Osteoblast (primary cell): ENCODE data around the gene FOXN4. TPM values are rescaled to one million over a fixed set of nuclear protein-coding genes. Genes with fewer than 3 reads are reported as not detected.

Experiments used
- DNase-seq: peaks from one replicate; pipeline ENCODE4 v3.0.0; 2011; ENCODE audit warnings: low spot score, mixed read lengths; ENCODE audit not compliant: insufficient read length; ENCODE audit errors: missing footprints
- H2AFZ ChIP-seq: 2 replicates; pipeline ENCODE4 v1.6.0; 2011; ENCODE audit warnings: mild to moderate bottlenecking, low read length
- H3K27ac ChIP-seq: 2 replicates; pipeline ENCODE4 v1.5.1; 2011; ENCODE audit warnings: mild to moderate bottlenecking, low read depth, low read length, moderate library complexity
- H3K27me3 ChIP-seq: 2 replicates; pipeline ENCODE4 v1.6.0; 2012; ENCODE audit warnings: mild to moderate bottlenecking, control low read depth, inconsistent platforms, low read length, moderate library complexity; ENCODE audit not compliant: insufficient read depth
- H3K36me3 ChIP-seq: 2 replicates; pipeline ENCODE4 v1.5.1; 2011; ENCODE audit warnings: mild to moderate bottlenecking, low read length, control low read depth, moderate library complexity; ENCODE audit not compliant: insufficient read depth
- H3K4me1 ChIP-seq: 2 replicates; pipeline ENCODE4 v1.5.1; 2011; ENCODE audit warnings: mild to moderate bottlenecking, low read length, control low read depth, moderate library complexity; ENCODE audit not compliant: insufficient read depth
- H3K4me2 ChIP-seq: 2 replicates; pipeline ENCODE4 v1.6.0; 2011; ENCODE audit warnings: mild to moderate bottlenecking, low read length; ENCODE audit not compliant: insufficient read depth
- H3K4me3 ChIP-seq: fragments of 200-600 bp; sonication (generic); 3 replicates; pipeline ENCODE4 v1.5.1; 2012; ENCODE audit warnings: mild to moderate bottlenecking, low read length, inconsistent platforms; ENCODE audit not compliant: insufficient read depth
- H3K79me2 ChIP-seq: 2 replicates; pipeline ENCODE4 v1.6.0; 2012; ENCODE audit warnings: mild to moderate bottlenecking, low read length, control low read depth, inconsistent platforms; ENCODE audit not compliant: insufficient read depth
- H3K9me3 ChIP-seq: 2 replicates; pipeline ENCODE4 v1.5.1; 2011; ENCODE audit warnings: low read depth, low read length, control low read depth
- H4K20me1 ChIP-seq: 2 replicates; pipeline ENCODE4 v1.6.0; 2012; ENCODE audit warnings: mild to moderate bottlenecking, low read length, control low read depth; ENCODE audit not compliant: insufficient read depth
- total RNA-seq: library from RNA; depleted of rRNA; stranded (reverse); fragments of >200 nt; gene quantifications from 2 replicates; pipeline ENCODE4 v1.2.3, GENCODE V29; 2012
- TF ChIP-seq, protein P1 (sequence below): IDR thresholded peaks from 2 replicates; pipeline ENCODE4 v1.5.1; 2011; ENCODE audit warnings: mild to moderate bottlenecking, low read depth, low read length, moderate library complexity; ENCODE audit errors: extremely low read depth

FOXN4 gene
- total RNA-seq, 1 donor, result not detected

DNA sequence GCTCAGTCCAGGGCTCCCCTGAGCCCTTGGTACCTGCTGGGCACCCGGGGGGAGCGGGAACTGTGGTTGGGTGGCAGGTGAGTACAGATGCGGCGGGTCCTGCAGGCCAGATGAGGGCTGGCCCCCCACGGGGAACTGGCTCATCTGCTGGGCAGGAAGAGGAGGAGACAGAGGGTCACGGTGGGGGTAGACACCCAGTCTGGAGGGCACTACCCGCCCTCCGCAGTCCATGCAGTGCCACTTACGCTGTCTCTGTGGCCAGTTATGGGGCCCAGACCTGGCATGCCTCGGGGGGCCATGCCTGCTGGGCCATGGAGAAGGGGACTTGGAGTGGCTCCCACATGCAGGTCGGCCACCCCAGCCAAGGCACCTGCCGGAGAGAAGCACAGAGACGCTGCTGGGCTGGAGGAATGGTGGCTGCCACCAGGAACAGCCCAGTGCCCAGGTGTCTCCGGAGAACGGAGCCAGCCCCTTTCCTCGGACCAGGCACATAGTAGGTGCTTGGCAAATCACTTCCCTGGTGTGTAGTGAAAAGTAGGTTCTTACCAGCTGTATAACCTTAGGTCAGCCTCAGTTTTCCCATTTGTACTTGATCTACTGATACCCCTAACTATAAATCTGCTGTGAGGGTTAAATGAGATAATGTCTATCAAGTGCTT is 21.1 kb downstream of the FOXN4 start:
- Histone ChIP-seq H3K9me3 (no peaks in the 10 kb centered on the region), H4K20me1 (no peaks in the 10 kb centered on the region), H2AFZ (no peak overlapping the region), H3K36me3 (no peaks in the 10 kb centered on the region), H3K4me2 (no peak overlapping the region), H3K4me1 (no peaks in the 10 kb centered on the region), H3K79me2 (no peaks in the 10 kb centered on the region), H3K4me3 (no peak overlapping the region), H3K27ac (no peak overlapping the region), H3K27me3 (no peaks in the 10 kb centered on the region)
- DNase-seq, result peak; percentile 67
- TF ChIP-seq, protein P1, sequence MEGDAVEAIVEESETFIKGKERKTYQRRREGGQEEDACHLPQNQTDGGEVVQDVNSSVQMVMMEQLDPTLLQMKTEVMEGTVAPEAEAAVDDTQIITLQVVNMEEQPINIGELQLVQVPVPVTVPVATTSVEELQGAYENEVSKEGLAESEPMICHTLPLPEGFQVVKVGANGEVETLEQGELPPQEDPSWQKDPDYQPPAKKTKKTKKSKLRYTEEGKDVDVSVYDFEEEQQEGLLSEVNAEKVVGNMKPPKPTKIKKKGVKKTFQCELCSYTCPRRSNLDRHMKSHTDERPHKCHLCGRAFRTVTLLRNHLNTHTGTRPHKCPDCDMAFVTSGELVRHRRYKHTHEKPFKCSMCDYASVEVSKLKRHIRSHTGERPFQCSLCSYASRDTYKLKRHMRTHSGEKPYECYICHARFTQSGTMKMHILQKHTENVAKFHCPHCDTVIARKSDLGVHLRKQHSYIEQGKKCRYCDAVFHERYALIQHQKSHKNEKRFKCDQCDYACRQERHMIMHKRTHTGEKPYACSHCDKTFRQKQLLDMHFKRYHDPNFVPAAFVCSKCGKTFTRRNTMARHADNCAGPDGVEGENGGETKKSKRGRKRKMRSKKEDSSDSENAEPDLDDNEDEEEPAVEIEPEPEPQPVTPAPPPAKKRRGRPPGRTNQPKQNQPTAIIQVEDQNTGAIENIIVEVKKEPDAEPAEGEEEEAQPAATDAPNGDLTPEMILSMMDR, result no peak

DNA sequence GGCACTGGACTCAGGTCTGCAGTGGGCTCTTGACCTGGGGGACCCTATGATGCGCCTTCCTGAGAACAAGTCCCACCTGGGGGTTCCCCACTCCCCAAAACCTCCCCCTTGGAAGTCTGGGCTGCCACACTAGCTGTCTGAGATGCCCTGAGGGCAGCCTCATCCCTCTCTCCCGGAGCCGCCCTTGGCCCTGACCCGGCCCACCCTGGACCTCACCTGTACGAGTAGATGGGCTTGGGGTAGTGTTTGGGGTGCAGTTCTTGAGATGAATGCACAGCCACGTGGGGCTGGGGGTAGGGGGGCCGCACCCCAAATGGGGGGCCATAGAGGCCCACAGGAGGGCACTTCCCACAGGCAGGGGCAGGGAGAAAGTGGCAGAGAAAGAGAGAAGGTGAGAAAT is 21.9 kb downstream of the FOXN4 start:
- no peaks in the 10 kb centered on the region for H4K20me1 ChIP-seq
- H3K4me3 ChIP-seq, result no peak overlapping the region
- DNase-seq, result peak; percentile 78
- H3K27ac ChIP-seq, result no peak overlapping the region
- no peaks in the 10 kb centered on the region for H3K27me3 ChIP-seq
- H3K4me2 ChIP-seq, result no peak overlapping the region
- H2AFZ ChIP-seq, result no peak overlapping the region
- H3K79me2 ChIP-seq, result no peaks in the 10 kb centered on the region
- H3K9me3 ChIP-seq, result no peaks in the 10 kb centered on the region
- no peaks in the 10 kb centered on the region for H3K4me1 ChIP-seq
- no peaks in the 10 kb centered on the region for H3K36me3 ChIP-seq
- TF ChIP-seq, protein P1, result no peak

DNA sequence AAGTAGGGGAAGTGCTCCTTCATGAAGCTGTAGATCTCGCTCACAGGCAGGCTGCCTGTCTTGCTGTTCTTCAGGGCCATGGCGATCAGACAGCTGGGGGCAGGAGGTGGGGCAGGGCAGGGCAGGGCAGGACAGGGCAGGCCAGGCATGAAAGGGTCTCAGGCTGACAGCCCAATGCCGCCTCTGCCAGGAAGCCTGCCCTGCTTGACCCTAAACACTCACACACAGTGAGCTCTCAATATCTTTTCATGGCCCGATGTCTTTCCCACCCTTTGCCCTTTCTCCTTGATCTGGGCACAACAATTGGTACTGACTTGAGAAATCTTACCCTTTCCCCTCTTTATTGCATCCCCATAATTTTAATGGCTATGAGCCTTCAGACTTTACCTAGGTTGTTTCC is 22.4 kb downstream of the FOXN4 start:
- H3K27me3 ChIP-seq, result no peaks in the 10 kb centered on the region
- no peak overlapping the region for H3K27ac ChIP-seq
- H4K20me1 ChIP-seq, result no peaks in the 10 kb centered on the region
- no peaks in the 10 kb centered on the region for H3K4me1 ChIP-seq
- no peak overlapping the region for H2AFZ ChIP-seq
- no peaks in the 10 kb centered on the region for H3K79me2 ChIP-seq
- peak; percentile 53 for DNase-seq
- no peak overlapping the region for H3K4me3 ChIP-seq
- H3K4me2 ChIP-seq, result no peak overlapping the region
- no peaks in the 10 kb centered on the region for H3K36me3 ChIP-seq
- TF ChIP-seq, protein P1, result no peak
- H3K9me3 ChIP-seq, result no peaks in the 10 kb centered on the region

DNA sequence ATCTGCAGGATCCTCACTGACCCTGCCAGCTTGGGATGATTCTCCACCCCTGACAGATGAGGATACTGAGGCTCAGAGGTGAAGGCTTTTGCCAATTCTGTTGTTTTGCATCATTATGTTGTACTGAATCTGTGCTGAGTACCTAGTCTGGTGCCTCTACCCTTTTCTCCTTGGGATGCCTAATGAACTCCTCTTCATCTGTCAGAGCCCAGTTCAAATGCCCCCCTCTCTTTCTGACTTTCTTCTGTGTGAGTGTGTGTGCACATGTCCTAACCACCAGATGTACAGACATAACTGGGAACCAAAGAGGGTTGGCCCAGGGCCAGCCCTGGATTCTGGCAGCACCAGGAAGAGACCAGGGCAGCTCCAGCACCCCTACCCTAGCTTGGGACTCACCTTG is 22.8 kb downstream of the FOXN4 start:
- Histone ChIP-seq H3K4me2 (no peak overlapping the region), H3K79me2 (no peaks in the 10 kb centered on the region), H3K9me3 (no peaks in the 10 kb centered on the region), H3K27ac (no peak overlapping the region), H3K4me3 (no peak overlapping the region), H3K36me3 (no peaks in the 10 kb centered on the region), H2AFZ (no peak overlapping the region), H4K20me1 (no peaks in the 10 kb centered on the region), H3K4me1 (no peaks in the 10 kb centered on the region), H3K27me3 (no peaks in the 10 kb centered on the region)
- DNase-seq, result peak; percentile 45
- TF ChIP-seq, protein P1, result no peak
